GM11168 (cell line): Measurements from ENCODE around the gene ELOVL1.

Experiments
- in situ Hi-C: fragments of 300-500 bp; cut with MboI; formaldehyde crosslinking; loops from one replicate; pipeline ENCODE4 v1.12.0; 2022; ENCODE audit warnings: low sequenced_read_pairs; ENCODE audit not compliant: unreplicated experiment

The ELOVL1 gene

GRCh38 chr1:43337588-43337987 lies 30.2 kb downstream of the ELOVL1 start, which contains the start of gene MPL:
Gene MPL, plus strand, starts transcription at chr1:43337818. Its CDS starts 31 bp downstream, at chr1:43337849.
- in situ Hi-C loops = no loop called here

GRCh38 chr1:43334453-43335205 lies 33.2 kb downstream of the ELOVL1 start:
- in situ Hi-C loops = no loop called here

- in situ Hi-C loops = no loop called here
Measured at GRCh38 chr1:43331688-43332087, 36.1 kb downstream of the ELOVL1 start.

- in situ Hi-C loops = no loop called here
Measured at GRCh38 chr1:43329995-43330751, 37.6 kb downstream of the ELOVL1 start.

- in situ Hi-C loops = no loop called here
Measured at GRCh38 chr1:43327549-43328292, 40.1 kb downstream of the ELOVL1 start.

GRCh38 chr1:43325381-43325780 lies 42.4 kb downstream of the ELOVL1 start:
- in situ Hi-C loops = no loop called here

- in situ Hi-C loops = no loop called here
Measured at GRCh38 chr1:43324810-43325209, 43.0 kb downstream of the ELOVL1 start.

GRCh38 chr1:43322506-43322905 lies 45.3 kb downstream of the ELOVL1 start:
- in situ Hi-C loops = no loop called here

GRCh38 chr1:43321331-43321891 lies 46.4 kb downstream of the ELOVL1 start:
- in situ Hi-C loops = no loop called here

- in situ Hi-C loops = no loop called here
Measured at GRCh38 chr1:43319766-43320165, 48.0 kb downstream of the ELOVL1 start.

- in situ Hi-C loops = no loop called here
Measured at GRCh38 chr1:43319288-43319687, 48.5 kb downstream of the ELOVL1 start.

- in situ Hi-C loops = no loop called here
Measured at GRCh38 chr1:43318831-43319230, 49.0 kb downstream of the ELOVL1 start.

- in situ Hi-C loops = no loop called here
Measured at GRCh38 chr1:43317817-43318471, 49.9 kb downstream of the ELOVL1 start.

GRCh38 chr1:43316738-43317520 lies 50.9 kb downstream of the ELOVL1 start:
- in situ Hi-C loops = no loop called here

GRCh38 chr1:43315963-43316737 lies 51.7 kb downstream of the ELOVL1 start:
- in situ Hi-C loops = no loop called here

GRCh38 chr1:43315481-43315880 lies 52.3 kb downstream of the ELOVL1 start:
- in situ Hi-C loops = no loop called here

GRCh38 chr1:43314233-43314632 lies 53.6 kb downstream of the ELOVL1 start:
- in situ Hi-C loops = no loop called here

GRCh38 chr1:43313771-43314170 lies 54.0 kb downstream of the ELOVL1 start:
- in situ Hi-C loops = no loop called here
